NCI-H510A treated with DMSO at 0.1 percent for 48 hours (cell line): Measurements from ENCODE around the gene CASQ1.
A peak's percentile ranks its signal among the peaks of the same experiment; 100 is the strongest.

ENCODE experiments used
- DNase-seq: peaks from one replicate; lab custom pipeline; 2025; lab: John Stamatoyannopoulos, UW

The CASQ1 gene

DNA sequence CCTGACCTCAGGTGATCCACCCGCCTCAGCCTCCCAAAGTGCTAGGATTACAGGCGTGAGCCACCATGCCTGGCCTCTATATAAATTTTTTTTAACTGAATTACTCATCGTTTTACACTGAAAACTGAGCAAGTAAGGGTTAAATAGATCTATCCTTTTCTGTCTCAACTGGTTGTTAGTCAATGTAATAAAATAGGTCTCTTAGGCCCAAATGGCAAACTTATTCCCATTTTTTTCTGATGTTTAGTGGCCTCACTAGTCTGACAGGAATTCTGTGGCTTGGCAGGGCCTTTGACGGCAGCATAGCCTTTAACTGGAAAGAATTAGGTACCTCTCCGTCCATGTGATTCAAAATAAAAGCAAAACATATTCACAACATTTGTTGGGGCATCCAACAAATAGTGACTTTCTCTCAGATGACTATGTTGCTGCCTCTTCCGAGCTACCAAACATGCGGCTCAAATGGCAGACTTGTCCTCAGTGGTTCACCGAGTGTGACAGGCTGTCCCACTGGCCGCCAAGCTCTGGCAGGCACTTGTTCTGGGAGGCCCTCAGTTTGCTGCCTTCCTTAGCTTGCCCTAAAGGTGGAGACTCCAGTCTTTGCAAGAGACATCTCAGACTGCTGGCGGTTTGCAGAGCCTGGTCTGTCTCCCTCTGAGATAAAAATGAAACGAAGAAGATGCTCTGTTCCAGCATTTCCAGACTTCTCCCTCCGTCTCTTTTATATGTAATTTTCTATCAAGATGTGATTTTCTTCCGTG, 21.6 kb upstream of the CASQ1 start:
- DNase-seq = no peak

DNA sequence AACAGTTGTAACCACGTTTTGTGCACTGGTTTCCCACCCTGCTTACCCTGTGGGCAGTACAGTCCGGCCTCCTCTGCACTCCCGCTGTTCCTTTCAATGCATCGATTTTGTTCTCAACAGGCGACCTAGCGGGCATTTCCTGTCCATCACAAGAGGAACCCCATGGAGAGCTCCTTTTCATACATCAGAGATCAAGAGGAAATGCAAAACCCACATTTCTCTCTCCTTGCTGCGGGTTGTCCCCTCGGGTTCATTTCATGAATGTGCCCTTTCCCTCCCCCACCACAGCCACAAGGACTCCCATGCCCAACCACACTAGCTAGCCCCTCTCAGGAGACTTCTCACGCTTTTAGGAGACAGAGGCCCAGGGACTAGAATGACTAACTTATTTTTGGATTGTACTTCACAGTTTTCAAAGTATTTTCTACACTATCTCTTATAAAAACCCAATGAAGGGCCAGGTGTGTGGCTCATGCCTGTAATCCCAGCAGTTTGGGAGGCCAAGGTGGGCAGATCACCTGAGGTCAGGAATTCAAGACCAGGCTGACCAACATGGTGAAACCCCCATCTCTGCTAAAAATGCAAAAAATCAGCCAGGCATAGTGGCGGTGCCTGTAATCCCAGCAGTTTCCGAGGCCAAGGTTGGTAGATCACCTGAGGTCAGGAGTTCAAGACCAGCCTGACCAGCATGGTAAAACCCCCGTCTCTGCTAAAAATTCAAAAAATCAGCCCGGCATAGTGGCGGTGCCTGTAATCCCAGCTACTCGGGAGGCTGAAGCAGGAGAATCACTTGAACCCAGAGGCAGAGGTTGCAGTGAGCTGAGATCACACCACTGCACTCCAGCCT, 20.6 kb upstream of the CASQ1 start:
- DNase-seq = peak; percentile 30

DNA sequence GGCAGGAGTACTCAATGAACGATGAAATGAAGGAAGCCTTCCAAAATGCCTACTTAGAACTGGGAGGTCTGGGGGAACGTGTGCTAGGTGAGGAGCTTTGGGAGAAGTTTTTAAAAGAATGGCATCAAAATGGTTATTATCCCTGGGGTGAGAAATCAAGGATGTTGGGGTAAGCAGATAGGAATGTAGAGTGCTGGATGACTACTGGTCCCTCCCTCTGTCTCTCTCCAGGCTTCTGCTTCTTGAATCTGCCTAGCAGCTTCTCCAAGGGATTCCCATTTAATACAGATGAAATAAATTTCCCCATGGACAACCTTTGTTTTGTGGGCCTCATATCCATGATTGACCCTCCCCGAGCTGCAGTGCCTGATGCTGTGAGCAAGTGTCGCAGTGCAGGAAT, 19.0 kb upstream of the CASQ1 start:
- DNase-seq = no peak

DNA sequence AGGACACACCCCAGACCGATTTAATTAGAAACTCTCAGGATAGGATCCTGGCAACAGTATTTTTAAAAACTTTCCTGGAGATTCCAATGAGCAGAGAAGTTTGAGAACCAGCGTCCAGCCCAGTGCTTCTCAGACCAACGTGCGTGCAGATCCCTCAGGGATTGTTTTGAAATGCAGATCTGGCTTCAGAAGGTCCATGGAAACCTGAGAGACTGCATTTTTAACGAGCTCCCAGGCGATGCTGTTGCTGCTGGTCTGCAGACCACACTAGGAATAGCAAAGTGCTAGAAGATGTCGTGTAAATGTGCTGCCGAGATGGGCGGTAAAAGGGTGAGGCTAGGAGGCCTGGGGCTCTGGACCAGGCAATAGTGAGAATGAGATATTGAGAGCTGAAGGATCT, 18.4 kb upstream of the CASQ1 start:
- no peak for DNase-seq

DNA sequence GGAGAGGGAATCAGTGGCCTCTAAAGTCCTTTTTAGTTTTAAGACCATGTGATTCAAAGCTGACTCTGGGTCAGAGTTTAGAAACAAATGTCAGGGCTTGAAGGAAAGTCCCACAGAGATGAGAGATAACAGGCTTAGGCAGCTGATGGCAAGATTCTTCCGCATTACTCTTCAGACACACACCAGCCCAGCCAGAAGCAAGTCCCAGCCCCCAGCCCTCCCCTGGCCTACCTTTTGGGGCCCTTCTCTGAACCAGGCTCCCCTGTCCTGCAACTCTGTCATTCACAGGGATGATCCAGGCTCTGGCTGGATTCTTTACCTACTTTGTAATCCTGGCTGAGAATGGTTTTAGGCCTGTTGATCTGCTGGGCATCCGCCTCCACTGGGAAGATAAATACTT, 13.1 kb upstream of the CASQ1 start:
- DNase-seq = no peak

DNA sequence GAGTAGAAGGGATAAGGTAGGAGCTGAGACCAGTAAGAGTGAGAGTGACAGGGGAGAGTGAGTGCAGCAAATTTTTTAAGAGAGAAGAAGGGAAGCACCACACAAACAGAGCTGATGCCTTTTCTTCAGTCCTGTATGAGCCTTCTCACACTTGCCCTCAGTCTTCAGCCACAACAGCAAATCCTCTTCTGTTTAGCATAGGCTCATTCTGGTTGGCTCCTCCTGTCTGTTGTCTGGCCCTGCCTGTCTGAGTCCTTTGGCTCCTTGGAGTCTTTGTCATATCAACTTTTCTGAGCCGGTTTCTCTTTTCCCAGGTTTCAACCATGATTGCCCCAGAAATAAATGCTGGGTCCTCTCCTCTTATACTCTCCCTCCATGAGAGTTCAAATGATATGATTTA, 12.7 kb upstream of the CASQ1 start:
- no peak for DNase-seq

DNA sequence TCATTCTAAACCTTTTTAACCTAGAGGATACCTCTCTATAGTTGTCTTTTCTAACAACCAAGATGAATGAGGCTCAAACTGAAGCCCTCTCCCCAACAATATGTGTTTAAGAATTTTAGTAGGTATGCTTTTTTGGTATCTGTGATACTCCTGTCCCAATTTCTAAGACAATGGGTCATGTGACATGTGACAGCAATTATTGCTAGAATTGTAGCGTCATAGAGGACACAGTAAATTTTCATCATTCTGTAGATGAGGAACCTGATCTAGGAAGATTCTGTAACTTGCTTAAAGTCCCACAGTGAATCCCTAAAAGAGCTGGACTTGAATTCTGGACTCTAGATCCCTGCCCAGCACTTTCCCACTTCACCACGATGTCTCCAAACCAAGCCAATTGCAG, 11.6 kb upstream of the CASQ1 start:
- no peak for DNase-seq

DNA sequence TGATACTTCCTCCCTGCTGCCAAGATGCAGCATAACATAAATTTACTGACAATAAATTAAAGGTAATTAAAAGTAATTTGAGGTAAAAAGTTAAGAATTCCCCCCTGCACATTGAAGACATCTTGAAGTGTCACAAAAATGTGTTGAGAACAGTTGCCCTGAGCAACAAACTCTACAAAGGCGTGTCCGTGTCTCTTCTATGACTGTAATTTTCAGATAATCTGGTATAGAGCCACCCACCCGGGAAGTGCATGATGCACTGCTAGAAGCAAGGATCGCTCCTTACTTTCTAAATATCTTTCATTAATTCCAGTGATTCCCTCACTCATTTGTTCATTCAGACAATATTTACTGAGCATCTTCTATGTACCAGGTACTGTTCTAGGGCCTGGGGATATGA, 11.0 kb upstream of the CASQ1 start:
- no peak for DNase-seq

DNA sequence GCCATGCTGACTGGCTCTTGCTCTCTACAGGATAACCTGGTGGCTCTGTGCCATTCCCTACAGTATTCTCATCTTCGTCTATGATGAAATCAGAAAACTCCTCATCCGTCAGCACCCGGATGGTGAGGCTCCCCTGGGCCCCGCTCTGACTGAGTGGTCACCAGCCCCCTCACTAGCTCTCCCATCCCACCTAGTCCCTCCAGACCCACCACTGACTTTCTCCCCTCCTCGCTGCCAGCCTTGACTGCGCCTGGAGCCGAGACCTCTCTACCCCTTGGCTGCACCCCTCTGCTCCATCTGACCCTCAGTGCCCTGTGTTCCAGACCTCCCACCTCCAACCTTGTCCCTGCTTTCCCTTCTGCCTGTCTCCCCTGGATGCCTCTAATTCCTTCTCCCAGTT, 4.1 kb upstream of the CASQ1 start:
- DNase-seq = no peak

DNA sequence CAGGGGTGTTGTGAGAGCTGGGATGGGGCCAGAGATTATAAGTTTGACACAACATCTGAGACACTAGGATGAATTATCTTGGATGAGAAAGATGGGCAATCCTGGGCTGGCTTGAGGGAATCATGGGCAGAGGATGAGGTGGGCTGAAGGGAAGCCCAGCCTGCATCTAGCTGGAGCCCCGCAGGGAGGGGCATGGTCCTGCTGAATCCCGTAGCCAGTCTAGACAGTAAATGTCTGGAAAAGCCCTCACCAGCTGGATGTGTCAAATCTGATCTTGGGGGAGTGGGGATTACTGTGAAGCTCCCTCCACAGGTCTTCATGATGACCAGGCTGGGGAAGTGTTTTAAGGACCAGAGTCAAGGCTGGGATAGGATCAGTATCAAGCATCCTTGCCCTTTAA, 3.6 kb upstream of the CASQ1 start:
- DNase-seq = no peak

DNA sequence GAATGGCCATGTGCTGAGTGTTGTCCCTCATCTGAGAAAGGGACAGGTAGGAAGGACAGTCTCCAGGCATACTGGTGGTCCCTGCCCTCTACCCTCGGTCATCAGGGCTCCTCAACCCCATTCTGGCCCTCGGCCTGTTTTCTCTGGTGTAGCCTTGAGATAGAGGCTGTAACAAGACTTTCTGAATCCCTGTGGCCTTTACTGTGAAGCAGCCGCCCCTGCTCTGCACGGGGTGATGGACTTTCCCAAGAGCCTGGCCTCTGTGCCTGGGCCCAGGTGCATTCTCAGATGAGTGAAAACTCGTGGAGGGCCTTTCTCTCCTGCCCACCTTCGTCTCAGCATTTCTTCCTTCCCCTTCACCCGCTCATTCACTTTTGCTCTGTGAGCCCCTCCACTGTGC, 3.0 kb upstream of the CASQ1 start:
- no peak for DNase-seq

DNA sequence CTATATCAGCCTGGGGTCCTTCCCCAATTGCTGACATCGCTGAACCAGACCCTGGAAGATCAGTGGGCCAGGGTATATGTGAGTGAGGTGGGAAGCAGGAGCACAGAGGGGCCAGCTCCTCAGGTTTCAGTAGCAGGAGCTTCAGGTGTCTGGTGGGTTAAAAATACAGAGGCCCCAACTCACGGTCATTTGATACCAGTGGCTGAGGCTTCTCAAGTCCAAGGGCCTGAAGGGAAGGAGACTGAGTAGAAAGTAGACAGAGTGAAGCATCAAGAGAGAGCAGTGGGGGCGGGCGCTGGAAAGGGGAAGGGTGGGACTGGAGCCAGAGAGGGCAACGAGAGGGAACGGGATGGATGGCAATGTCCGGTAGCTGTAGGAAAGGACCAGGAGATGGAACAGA, 2.0 kb upstream of the CASQ1 start:
- DNase-seq = no peak

DNA sequence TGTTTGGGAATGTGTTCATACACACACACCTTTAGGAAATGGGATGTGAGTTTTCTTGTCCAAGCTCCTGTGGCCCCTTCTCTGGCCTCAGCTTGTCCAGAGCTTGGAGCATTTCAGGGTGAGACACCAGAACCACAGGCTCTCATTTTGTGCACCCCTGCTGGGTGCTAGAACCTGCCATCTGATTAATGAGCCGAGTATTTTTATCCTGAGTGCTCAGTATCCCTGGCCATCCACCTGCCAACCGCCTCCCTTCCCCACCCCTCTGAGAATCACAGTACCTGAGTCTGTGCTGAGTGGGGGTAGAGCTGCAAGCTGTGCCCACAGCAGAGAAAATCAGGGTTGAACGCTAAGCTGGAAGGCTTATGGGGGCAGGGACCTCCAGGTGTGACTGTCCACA, 1.4 kb downstream of the CASQ1 start:
- no peak for DNase-seq

DNA sequence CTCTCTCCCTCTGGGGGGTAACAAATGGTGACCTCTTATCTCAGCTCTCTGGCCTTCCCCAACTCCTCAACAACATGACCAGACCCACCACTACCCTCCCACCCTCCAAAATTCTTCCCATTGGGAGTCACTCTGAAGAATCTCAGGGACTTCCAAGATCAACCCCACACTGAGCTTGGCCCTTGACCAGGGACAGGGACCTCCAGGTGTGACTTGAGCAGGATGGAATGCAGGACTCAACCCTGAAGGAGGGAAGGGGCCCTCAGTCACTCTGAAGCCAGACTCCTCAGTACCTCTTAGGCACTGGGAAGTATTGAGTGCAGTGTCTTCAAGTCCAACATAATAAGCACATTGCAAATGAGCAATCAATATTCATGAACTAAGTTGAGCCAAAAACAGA, 1.9 kb downstream of the CASQ1 start:
- DNase-seq = no peak

DNA sequence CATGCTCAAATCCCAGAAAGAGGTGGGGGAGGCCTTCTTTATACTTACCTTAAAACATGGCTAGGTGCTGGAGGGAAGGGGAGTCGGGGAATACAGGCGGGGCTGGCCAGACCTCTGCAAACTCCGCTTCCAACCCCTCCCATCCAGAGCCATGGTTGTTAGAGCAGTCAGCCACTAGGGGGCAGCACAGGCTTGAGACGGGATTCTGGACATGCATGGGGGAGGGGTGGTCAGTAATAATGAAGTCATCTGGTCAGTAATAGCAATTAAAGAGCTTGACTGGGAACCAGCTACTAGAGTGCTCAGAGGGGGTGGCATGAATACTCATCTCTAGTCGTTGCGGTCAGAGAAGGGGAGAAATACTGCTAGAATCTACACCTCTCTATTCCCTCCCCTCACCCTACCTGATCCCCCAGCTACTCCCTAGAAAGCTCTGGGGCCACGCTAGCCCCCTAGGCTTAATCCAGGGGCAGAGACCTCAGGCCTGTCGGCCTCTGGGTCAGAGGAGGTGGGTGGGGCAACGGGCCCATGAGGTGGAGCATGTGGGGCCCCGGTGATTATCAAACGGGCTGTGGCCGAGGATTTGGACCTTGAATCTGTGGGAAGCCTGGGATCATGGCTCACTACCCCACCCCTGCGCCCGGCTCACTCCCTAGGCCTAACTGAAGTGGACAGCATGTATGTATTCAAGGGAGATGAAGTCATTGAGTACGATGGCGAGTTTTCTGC, 2.9 kb downstream of the CASQ1 start:
- peak; percentile 70 for DNase-seq

DNA sequence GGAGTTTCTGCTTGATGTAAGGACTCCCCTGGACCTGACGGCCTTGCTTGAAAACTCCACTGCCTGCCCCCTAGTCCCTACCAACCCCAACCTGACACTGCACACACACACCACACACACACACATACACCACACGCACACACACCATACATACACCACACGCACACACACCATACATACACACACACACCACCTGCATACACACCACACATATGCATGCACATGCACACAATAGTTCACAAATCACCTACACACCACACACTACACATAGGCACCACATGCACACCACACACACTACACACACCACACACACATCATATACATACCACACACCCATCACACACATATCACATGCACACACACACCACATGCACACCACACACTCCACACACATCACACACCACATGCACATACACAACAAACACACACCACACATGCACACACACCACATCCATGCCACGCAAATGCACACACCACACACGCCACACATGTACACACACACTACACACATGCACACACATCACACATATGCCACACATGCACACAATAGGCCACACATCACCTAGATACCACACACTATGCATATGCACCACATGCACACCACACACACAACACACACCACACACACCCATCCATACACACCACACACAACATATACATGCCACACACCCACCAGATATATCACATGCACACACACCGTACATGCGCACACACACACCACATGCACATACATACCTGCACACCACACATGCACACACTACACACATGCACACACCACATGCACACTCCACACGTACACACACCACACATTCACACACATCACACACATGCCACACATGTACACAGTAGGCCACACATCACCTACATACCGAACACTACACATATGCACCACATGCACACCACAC, 3.7 kb downstream of the CASQ1 start:
- DNase-seq = no peak

DNA sequence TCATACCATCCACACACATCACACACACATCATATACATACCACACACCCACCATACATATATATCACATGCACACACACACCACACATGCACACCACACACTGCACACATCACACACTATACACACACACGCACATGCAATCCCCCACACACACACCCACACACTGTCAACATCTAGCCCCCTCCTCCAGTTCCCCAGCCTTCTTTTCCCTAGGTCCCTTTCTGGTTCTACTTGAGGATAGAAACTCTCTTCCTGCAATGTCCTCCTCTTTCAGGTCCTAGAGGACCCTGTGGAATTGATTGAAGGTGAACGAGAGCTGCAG, 4.3 kb downstream of the CASQ1 start:
- no peak for DNase-seq

DNA sequence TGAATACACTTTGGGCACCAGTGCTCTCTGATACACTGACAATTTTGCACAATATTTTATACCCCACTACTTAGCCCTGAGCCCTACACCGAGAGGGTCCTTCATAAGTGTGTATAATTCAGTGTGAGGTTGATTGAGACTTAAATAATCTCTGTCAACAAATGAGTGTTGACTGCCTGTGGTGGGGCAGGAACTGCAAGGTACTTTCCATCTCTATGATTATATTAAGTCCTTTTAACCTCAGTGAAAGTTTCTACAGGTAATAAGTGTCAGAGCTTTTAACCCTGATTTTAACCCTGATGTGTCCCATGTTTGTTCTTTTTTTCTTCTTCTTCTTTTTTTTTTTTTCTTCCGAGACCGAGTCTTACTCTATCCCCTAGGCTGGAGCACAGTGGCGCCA, 5.8 kb downstream of the CASQ1 start:
- no peak for DNase-seq

DNA sequence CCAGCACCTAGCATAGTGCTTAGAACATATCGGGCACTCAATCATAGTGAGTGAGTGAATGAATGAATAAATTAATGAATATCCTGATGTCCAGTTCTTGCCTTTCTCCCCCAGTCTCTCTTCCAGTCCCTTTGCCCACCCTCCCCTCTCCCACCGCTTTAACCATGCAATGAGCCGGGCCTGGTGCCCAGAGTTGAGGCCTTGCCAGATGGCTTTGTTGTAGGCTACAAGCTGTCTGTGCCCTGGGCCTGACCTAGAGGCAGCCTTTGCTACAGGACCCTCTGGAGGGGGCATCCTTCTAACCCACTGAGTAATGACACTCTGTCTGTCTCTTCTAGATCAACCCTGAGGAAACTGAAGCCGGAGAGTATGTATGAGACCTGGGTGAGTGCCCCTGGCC, 6.9 kb downstream of the CASQ1 start:
- DNase-seq = no peak

DNA sequence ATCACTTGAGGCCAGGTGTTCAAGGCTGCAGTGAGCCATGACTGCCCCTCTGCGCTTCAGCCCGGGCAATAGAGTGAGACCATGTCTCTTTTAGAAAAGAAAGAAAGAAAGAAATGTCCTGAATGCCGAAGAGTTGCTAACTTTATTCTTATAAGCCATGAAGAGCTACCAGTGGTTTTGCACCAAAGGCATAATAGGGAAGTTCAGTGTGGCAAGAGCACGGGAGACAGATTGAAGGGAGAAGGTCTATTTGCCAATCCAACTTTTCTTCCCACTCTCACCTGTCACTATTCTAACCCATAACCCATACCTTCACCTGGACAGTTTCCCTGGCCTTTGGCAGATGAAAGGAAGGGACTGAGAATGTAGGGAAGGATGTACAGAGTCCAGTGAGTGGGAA, 10.4 kb downstream of the CASQ1 start:
- DNase-seq = no peak

DNA sequence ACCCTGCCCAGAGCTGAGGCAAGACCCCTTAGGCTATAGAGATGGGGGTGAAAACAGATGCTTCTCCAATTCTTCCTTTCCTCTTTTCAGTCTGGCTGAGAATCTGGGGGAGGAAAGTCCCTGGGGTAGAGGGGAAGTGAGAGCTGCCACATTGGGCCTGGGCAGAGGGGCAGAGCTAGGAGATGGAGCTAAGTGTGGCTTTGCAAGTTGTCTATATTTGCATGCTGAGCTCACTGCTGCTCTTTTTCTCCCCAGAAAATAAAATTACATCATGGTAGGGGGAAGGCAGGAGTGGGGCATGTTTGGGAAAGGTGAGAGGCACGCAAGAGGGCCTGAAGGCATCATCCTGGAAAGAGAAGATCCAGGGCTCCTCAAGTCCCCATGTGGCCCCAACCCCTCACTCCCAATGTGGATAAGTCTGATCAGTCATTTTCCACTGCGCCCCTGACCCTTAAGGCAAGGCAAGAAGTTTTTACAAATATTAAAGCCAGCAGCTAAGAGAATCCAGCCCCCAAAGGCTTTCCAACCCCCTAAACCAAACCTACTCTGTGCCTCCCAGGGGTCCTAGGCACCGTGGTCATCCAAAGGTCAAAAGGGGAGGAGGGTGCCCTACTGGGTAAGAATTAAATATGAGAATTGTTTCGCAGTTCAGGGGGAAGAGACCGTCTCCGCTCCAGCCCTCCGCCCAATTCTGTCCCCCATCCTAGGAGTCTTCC, 14.3 kb downstream of the CASQ1 start:
- DNase-seq = no peak
